K562 (cell line): ENCODE results near the gene POLR3E. TPM values are rescaled to one million over a fixed set of nuclear protein-coding genes. Genes with fewer than 3 reads are reported as not detected.
A peak's percentile ranks its signal among the peaks of the same experiment; 100 is the strongest.

Experiments
- CHD1 ChIP-seq: fragments of 200-600 bp; sonication (generic); IDR thresholded peaks from one replicate; pipeline ENCODE4 v1.6.1; 2012; ENCODE audit warnings: mild to moderate bottlenecking, moderate library complexity, low read length, inconsistent platforms
- JUND ChIP-seq, 2 experiments: IDR thresholded peaks; 2 replicates in 1 of 2; 3 replicates in 1 of 2; pipeline ENCODE4 v1.6.1; 2011; ENCODE audit warnings: borderline replicate concordance in 2 of 2, low read depth in 2 of 2, low read length in 2 of 2, improper control_type of control experiment in 1 of 2, missing biosample characterization in 1 of 2, missing genetic modification characterization in 1 of 2, missing genetic modification reagents in 1 of 2
- MECOM ChIP-seq: fragments of 250-450 bp; sonication (Bioruptor Pico); IDR thresholded peaks from 2 replicates; pipeline ENCODE4 v1.8.0; 2022; ENCODE audit warnings: inconsistent platforms
- ZNF134 ChIP-seq: fragments of 250-450 bp; sonication (Bioruptor Pico); conservative IDR thresholded peaks from 2 replicates; pipeline ENCODE4 v1.4.0; 2020
- ZNF175 ChIP-seq: fragments of 200-800 bp; sonication (Bioruptor generic); IDR thresholded peaks from 2 replicates; pipeline ENCODE4 v1.6.1; 2016; ENCODE audit warnings: low read depth, mild to moderate bottlenecking, missing genetic modification characterization, missing compliant biosample characterization
- polyA plus RNA-seq, 8 experiments: library from polyadenylated mRNA; depleted of rRNA in 4 of 8; stranded (reverse) in 5 of 8; unstranded in 3 of 8; fragments of >200 nt; fragmentation: Nextera tagmentation in 2 of 8; fragmentation: Illumina TruSeq in 1 of 8; extraction: Ambion mirVana in 2 of 8; extraction: Trizol in 1 of 8; gene quantifications; 2 replicates each; pipeline versions ENCODE4 v1.2.1 to v1.2.3, GENCODE V29; 2011 to 2014; ENCODE audit warnings: inconsistent platforms in 1 of 8, missing spikeins in 1 of 8
- total RNA-seq, 7 experiments: library from RNA; depleted of rRNA in 6 of 7; stranded (reverse); fragments of >200 nt in 6 of 7; fragmentation: Illumina TruSeq in 2 of 7; extraction: Trizol in 2 of 7; gene quantifications; 2 replicates each; pipeline versions ENCODE4 v1.2.1 to v1.2.3, GENCODE V29; 2011 to 2021; ENCODE audit warnings: low replicate concordance in 1 of 7
- TF ChIP-seq, protein P1 (sequence below), 2 experiments: fragments of 450-650 bp; IDR thresholded peaks; 2 replicates each; pipeline ENCODE4 v1.6.1; 2016; ENCODE audit warnings: mild to moderate bottlenecking in 2 of 2, borderline replicate concordance in 1 of 2, low read depth in 1 of 2, moderate library complexity in 1 of 2
- TF ChIP-seq, protein P2 (sequence below): fragments of 450-650 bp; IDR thresholded peaks from 2 replicates; pipeline ENCODE4 v1.6.1; 2016; ENCODE audit warnings: low read depth

Gene POLR3E
- total and polyA plus RNA-seq, 9 of the 15 experiments (the other 6 are each of a cell fraction or from before 2014, with no cell fraction given) = 17.7 to 151 (median 82.6) TPM

DNA sequence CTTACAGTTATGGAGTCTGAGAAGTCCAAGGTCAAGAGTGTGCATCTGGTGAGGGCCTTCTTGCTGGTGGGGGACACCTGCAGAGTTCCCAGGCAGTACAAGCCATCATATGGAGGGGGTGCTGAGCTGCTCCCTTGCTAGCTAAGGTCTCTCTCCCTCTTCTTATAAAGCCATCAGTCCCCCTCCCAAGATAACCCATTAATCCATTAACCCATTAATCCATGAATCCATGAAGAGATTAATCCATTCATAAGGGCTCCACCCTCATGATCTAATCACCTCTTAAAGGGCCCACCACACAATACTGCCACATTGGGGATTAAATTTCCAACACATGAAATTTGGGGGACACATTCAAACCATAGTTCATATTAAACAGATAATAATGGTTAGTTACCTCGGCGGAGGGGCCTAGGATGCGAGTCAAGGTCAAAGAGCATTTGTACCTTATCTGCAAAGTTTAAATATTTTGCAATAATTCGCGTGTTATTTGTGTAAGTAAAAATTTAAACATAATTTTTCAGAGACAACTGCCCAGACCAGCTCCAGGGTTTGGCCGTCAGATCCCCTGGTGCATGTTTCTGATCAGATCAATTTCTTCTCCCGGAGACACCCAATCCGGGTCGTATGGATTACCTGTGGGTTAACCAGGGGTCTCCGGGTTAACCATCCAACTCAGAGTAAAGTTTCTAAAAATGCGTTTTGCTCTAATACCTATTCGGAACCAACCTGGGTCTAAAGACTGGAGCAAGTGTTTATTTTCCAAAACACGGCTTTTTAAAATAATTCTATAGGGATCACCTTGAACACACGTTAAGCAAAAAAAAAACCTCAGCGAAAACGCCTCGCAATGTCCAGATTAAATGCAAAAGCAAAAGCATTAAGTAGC lies 740 bp upstream of the POLR3E start (continued):
- TF ChIP-seq, protein P1, sequence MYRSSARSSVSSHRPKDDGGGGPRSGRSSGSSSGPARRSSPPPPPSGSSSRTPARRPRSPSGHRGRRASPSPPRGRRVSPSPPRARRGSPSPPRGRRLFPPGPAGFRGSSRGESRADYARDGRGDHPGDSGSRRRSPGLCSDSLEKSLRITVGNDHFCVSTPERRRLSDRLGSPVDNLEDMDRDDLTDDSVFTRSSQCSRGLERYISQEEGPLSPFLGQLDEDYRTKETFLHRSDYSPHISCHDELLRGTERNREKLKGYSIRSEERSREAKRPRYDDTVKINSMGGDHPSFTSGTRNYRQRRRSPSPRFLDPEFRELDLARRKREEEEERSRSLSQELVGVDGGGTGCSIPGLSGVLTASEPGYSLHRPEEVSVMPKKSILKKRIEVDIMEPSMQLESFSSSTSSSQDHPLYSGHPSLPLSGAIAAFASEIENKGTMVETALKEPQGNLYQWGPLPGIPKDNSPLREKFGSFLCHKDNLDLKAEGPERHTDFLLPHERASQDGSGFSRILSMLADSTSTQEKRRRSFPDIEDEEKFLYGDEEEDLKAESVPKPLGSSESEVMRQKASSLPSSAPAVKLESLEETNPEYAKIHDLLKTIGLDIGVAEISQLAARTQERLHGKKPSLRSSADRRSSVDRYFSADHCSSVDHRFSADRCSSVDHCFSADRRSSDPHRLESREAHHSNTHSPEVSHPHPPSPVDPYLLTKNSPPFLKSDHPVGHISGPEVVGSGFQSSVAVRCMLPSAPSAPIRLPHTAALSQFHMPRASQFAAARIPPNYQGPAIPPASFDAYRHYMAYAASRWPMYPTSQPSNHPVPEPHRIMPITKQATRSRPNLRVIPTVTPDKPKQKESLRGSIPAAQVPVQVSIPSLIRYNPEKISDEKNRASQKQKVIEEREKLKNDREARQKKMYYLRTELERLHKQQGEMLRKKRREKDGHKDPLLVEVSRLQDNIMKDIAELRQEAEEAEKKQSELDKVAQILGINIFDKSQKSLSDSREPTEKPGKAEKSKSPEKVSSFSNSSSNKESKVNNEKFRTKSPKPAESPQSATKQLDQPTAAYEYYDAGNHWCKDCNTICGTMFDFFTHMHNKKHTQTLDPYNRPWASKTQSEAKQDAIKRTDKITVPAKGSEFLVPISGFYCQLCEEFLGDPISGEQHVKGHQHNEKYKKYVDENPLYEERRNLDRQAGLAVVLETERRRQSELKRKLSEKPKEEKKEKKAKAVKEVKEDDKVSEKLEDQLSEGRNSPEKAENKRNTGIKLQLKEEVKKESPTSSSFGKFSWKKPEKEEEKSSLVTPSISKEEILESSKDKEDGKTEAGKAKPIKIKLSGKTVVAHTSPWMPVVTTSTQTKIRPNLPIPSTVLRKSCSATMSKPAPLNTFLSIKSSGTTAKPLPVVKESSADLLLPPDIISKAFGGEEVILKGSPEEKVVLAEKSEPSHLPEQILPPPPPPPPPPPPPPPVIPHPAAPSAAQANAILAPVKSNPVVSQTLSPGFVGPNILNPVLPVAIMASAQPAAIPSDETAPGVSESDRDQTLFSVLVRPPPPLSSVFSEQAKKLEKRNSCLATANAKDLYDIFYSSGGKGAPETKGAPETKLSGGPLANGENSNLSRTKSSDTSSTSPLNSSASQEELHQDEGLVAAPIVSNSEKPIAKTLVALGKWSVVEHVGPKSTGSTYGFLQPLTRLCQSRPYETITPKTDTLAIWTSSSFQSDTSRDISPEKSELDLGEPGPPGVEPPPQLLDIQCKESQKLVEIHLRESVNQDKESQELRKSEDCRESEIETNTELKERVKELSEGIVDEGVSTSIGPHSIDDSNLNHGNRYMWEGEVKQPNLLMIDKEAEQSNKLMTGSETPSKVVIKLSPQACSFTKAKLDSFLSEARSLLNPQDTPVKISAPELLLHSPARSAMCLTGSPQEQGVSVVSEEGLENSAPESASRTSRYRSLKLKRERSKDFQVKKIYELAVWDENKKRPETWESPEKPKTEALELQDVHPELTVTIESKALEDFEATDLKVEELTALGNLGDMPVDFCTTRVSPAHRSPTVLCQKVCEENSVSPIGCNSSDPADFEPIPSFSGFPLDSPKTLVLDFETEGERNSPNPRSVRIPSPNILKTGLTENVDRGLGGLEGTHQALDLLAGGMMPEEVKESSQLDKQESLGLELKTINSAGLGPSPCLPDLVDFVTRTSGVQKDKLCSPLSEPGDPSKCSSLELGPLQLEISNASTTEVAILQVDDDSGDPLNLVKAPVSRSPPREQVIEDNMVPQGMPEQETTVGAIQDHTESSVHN (IDR thresholded peaks at IDR 0.05; ENCODE audit: borderline replicate concordance in 1 of 2, low read depth in 1 of 2) = no peak
- TF ChIP-seq ZNF175 (no peak), JUND (IDR thresholded peaks at IDR 0.05; ENCODE audit: borderline replicate concordance, low read depth, low read length) (no peak), JUND (tag; IDR thresholded peaks at IDR 0.05; ENCODE audit: borderline replicate concordance, low read depth, low read length) (no peak), ZNF134 (CRISPR knock-in tag) (no peak), MECOM (CRISPR knock-in tag) (0 out of 2 replicates have a peak, but pooled peaks have one; percentile 55), CHD1 (no peak)
- TF ChIP-seq, protein P2, sequence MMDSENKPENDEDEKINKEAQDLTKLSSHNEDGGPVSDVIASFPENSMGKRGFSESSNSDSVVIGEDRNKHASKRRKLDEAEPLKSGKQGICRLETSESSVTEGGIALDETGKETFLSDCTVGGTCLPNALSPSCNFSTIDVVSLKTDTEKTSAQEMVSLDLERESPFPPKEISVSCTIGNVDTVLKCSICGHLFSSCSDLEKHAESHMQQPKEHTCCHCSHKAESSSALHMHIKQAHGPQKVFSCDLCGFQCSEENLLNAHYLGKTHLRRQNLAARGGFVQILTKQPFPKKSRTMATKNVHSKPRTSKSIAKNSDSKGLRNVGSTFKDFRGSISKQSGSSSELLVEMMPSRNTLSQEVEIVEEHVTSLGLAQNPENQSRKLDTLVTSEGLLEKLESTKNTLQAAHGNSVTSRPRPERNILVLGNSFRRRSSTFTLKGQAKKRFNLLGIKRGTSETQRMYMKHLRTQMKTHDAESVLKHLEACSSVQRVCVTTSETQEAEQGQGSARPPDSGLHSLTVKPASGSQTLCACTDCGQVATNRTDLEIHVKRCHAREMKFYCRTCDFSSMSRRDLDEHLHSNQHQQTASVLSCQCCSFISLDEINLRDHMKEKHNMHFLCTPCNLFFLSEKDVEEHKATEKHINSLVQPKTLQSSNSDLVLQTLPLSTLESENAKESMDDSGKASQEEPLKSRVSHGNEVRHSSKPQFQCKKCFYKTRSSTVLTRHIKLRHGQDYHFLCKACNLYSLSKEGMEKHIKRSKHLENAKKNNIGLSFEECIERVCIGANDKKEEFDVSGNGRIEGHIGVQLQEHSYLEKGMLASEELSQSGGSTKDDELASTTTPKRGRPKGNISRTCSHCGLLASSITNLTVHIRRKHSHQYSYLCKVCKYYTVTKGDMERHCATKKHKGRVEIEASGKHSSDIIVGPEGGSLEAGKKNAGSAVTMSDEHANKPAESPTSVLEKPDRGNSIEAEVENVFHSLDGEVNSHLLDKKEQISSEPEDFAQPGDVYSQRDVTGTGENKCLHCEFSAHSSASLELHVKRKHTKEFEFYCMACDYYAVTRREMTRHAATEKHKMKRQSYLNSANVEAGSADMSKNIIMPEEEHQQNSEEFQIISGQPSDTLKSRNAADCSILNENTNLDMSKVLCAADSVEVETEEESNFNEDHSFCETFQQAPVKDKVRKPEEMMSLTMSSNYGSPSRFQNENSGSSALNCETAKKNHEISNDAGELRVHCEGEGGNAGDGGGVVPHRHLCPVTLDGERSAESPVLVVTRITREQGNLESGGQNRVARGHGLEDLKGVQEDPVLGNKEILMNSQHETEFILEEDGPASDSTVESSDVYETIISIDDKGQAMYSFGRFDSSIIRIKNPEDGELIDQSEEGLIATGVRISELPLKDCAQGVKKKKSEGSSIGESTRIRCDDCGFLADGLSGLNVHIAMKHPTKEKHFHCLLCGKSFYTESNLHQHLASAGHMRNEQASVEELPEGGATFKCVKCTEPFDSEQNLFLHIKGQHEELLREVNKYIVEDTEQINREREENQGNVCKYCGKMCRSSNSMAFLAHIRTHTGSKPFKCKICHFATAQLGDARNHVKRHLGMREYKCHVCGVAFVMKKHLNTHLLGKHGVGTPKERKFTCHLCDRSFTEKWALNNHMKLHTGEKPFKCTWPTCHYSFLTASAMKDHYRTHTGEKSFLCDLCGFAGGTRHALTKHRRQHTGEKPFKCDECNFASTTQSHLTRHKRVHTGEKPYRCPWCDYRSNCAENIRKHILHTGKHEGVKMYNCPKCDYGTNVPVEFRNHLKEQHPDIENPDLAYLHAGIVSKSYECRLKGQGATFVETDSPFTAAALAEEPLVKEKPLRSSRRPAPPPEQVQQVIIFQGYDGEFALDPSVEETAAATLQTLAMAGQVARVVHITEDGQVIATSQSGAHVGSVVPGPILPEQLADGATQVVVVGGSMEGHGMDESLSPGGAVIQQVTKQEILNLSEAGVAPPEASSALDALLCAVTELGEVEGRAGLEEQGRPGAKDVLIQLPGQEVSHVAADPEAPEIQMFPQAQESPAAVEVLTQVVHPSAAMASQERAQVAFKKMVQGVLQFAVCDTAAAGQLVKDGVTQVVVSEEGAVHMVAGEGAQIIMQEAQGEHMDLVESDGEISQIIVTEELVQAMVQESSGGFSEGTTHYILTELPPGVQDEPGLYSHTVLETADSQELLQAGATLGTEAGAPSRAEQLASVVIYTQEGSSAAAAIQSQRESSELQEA = no peak
